ENCODE measurements around the gene PTP4A2. TPM values are rescaled to one million over a fixed set of nuclear protein-coding genes. Genes with fewer than 3 reads are reported as not detected.

The PTP4A2 gene
- total and polyA plus RNA-seq, 2 of the 8 experiments (the other 6 are each of a cell fraction or from before 2014, with no cell fraction given): 87.4 to 214 TPM

GRCh38 chr1:31977385-31978131 lies 39.4 kb upstream of the PTP4A2 start (continued):
- TF ChIP-seq CTCF (IDR thresholded peaks at IDR 0.05; ENCODE audit: control extremely low read depth in 1 of 3, insufficient read depth in 1 of 3, low read depth in 1 of 3, low read length in 3 of 3) (peak; percentile 35 to 94 (median 86)), CREB1 (IDR thresholded peaks at IDR 0.05) (no peak)
